Eye (tissue), 1 donor: ENCODE results near the gene FHIT.
A peak's percentile ranks its signal among the peaks of the same experiment; 100 is the strongest.
"Not testable (repeated sequence)": the region's sequence is repeated elsewhere in the genome, so short reads cannot be mapped to it uniquely, and the experiment has no call there.

Source experiments
- DNase-seq: peaks from one replicate; pipeline ENCODE4 v3.0.0-alpha.2; 2015

Gene FHIT

DNA sequence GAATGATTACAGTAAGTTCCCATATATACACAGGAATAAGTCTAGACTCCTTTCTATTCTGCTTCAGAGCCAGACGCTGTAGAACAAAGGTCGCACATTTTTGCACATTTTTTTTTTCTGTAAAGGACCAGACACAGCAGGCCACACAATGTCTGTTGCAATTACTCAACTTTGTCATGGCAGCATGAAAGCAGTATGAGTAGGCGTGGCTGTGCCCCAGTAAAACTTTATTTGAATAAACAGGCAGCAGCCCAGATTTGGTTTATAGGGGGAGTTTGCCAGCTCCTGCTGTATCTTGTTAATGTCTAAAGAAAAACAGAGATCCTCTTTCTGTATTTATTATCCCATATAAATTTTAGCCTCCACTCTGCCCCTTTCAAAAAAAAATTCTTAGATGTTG lies 708.3 kb downstream of the FHIT start:
- DNase-seq: peak; percentile 31

DNA sequence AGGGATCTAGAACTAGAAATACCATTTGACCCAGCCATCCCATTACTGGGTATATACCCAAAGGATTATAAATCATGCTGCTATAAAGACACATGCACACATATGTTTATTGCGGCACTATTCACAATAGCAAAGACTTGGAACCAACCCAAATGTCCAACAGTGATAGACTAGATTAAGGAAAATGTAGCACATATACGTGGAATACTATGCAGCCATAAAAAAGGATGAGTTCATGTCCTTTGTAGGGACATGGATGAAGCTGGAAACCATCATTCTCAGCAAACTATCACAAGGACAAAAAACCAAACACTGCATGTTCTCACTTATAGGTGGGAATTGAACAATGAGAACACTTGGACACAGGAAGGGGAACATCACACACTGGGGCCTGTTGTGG lies 711.9 kb downstream of the FHIT start:
- DNase-seq: not testable (repeated sequence)

DNA sequence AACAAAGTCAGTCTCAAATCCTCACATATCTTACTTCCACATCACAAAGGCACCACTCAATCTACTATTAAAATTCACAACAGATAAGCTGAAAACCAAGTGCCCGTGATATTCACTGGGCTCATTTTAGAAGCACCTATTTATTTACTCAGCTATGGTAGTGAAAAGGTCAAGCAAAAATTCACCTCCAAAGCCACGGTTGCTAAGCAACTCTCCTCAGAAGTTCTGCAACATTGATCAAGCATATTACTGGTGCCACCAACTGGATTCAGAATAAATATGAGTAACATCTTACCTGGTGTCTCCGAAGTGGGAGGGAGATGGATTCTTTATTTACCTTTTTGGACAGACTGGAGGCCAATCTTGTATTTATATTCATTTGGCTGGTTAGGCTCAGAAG lies 714.8 kb downstream of the FHIT start:
- no peak for DNase-seq

DNA sequence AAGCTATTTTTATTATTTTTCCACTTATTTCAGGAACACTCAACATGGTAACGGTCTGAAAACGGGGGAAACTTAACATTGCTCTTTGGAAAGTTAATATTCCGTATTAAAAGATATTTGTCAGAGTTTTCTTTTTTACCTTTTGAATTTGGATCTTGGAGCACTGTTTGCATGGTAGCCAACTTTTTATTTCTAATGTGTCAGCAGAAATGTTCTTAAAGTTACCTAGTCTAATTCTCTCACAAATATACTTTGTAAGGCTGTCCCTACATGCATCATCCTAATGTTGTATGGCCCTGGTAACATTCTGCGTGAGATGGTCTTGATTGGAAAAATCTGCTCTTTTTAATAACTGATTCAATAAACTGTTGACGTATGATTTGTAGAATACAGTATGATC lies 719.5 kb downstream of the FHIT start:
- no peak for DNase-seq

DNA sequence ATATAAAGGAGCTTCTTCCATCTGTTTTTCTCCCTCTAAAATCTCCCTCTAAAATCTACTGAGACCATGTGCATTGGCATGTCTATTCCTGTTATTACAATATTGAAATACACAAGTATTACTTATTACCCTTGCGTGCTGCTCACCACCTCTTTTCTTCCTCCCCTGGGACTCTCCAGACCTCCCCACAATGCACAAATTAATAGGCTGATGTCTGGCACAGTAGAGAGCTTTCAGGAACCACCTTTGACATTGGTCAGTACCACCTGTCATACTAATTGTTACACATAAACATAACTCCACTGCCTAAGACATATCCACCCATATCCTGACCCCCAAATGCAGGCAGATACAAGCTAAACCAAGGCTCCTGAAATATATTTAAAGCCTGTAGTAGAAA lies 722.6 kb downstream of the FHIT start:
- DNase-seq: no peak

DNA sequence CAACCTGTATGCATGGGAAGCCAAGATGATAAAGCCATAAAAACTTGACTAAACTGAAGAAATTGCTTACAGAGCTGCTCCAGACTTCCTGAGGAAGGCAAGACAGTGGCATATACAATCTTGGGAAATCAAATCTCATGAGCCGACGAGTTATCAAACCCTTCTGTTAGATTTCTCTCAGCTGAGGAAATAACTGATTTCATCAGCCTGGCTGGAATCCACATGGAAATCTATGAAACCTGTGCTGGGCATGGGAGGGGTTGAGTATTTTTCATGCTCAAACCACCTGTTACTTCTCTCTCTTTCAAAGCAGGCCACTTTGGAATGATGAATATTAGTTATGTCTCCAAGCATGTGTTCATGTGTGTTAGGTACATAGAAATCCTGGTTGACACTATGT lies 727.7 kb downstream of the FHIT start:
- no peak for DNase-seq

DNA sequence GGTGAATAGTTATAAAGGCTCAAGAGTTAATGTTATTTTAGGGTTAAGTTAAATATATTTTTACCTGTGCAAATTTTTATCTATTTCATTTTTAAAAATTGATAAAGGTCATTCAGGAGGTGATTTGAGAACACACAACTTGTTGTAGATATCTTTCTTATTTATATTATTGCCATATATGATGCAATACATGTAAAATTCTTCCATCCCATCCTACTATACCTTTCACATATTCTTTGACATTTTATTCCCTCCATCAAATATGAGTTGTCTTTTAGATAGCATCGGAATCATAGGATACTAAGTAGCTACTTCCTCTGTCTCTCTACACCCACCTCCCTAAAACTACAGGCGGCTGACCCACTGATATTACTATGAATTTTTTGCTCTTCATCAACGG lies 734.1 kb downstream of the FHIT start:
- DNase-seq: no peak

DNA sequence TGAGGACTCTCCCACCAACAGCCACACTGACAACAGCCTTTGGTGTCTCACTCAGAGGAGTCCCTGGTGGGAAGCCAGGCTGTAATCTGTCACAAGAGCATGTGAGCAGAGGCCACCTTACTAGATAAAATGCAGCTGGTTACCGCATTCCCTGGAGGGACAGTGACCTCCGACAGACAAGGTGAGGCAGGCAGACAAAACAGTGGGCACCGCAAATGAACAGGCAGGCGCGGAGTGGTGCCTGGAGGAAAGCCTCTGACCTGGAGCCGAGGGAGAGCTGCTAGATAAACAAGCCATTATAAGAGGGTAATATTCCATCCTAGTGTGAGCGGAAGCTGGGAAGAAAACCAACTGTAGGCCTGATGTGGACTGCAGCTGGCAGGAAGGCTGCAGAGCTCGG lies 736.4 kb downstream of the FHIT start:
- peak; percentile 53 for DNase-seq

DNA sequence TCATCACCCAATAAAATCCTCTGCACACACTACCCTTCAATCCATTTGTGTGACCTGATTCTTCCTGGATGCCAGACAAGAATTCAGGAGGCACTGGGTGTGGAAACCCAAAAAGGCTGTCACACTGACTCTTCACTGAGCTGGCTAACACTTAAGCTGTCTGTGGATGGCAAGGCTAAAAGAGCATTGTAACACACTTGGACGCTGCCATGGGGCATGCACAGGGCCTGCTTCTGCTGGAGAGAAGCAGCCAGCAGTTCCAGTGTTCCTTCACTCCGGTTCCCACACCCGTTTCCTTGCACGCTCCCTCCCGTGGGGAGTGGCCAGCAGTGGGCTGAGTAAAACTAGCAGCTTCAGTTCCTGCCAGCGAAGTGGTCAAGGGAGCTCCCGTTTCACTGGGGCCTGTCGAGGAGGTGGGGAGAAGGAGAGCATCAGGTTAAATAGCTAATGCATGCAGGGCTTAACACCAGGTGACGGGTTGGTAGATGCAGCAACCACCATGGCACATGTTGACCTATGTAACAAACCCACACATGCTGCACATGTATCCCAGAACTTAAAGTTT lies 737.1 kb downstream of the FHIT start:
- DNase-seq: no peak

DNA sequence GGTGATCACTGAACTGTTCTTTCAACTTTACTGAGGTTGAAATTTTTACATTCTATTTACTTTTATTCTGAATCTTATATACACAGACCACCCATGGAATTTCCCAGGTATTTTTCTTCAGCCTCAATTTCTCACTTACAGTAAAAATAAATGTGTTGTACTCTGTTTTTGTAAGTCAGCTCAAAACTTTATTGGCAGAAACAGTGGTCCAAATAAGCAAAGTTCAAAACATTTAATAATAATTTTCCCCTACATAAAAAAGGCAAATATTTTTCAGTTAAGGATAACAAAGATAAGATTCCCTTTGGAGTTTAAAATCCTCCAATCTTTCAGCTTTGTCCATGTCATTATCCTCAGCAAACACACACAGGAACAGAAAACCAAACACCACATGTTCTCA lies 738.0 kb downstream of the FHIT start:
- DNase-seq: no peak

DNA sequence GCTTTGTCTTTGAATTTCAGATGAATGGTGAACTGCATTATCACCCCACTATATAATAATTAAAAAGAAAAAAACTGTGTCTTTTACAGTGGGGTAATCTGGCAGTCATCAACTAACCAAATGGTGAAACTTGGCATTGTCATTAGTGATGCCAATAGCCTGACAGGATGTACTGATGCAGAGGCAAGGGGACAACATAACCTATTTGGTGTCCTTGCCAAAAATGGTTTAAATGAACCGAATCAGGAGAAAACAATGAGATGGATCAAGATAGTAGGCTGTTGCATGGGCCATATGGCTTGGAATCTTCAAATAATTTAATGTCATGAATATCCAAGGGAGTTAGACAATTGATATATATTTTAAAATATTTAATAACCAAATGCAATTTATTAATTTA lies 738.7 kb downstream of the FHIT start:
- DNase-seq: no peak

DNA sequence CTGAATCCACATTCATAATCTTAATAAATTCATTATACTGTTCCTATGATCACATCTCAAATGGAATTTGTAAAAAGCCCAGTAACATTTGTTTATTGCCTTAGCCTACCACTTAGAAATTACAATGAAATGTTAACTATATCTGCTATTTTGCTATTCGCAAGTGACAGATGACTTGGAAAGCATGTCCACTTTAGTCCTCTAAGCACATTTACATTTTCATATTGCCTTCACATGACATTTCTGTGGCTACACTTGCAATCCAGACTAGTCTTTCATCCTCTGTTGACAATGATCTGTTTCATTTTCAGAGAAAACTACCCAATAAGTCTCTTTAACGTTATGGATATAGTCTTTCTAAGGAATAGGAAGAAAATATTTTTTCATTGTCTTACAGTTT lies 741.8 kb downstream of the FHIT start:
- DNase-seq: no peak

DNA sequence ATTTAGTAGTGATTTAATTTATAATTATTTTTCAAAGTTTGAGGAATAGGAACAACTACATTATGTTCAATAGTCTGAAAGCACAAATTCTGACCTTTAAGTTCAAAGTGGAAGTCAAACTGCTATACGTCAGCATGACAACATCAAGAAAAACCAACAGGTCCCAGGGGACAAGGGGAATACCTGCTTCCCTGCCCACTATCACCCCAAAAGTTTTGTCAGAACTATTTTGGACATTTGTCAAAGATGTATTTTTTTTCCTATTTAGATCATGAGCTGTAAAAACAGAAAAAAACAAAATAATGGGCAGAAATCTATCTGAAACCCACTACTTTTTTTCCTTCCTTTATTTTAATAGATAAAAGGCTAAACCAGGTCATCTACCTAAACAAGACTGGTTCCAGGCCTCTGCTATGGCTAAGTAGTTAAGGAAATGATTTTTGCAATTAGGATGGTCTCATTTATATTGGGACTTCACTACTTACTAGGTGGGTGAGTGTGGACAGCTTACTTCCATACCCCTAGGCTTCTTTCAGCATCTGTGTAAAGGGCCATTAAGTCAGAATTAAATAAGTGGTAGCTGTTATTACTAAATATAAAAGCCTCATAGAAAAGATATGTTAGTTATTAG lies 746.3 kb downstream of the FHIT start:
- no peak for DNase-seq

DNA sequence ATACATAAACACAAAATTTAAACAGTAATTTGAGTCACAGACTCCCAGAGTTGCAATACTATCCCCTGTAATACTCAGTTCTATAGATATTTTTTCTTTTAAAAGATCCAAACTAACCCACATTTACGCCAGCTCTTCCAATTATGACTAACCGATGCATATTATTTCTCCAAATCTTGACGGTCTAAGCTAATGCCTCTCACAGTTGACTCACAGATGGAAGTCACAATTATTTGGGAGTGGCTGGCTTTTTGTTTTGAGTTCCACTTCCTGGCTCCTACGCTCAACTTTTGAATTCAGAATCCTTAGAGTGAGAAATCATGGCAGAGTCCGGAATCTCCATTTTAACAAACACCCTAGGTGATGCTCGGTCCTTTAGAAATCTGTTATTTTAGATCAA lies 749.9 kb downstream of the FHIT start:
- DNase-seq: no peak

DNA sequence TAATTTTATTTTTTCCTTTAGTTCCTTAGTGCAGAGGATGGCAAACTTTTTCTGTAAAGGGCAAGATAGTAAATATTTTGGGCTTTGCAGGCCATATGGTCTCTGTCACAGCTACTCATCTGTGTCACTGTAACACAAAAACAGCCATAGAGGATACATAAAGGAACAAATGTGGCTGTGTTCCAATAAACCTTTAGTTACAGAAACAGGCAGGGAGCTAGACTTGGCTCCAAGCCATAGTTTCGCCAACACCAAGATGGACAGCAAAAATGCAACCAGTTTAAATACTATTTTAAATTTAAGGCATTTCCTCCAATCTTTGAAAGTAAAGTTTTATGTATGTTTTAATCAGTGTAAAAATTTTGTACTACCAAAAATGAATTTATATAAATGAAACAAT lies 753.4 kb downstream of the FHIT start:
- DNase-seq: no peak

DNA sequence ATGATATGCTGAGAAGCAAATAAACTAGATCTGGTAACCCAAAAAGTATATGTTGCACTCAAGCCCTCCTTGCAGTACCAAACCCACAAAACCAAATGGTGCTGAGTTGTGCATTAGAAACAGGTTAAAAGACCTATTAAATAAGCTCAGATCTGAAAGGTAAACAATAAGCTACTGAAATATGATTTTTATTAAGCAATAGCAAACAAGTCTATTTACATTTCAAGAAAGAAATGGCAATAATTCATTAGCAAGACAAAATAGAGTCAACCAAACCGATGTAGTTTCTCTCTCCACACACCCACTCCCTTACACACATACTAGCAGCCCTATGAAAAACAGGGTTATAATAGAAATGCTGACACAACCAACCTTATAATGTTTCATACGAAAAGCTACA lies 760.3 kb downstream of the FHIT start:
- no peak for DNase-seq

DNA sequence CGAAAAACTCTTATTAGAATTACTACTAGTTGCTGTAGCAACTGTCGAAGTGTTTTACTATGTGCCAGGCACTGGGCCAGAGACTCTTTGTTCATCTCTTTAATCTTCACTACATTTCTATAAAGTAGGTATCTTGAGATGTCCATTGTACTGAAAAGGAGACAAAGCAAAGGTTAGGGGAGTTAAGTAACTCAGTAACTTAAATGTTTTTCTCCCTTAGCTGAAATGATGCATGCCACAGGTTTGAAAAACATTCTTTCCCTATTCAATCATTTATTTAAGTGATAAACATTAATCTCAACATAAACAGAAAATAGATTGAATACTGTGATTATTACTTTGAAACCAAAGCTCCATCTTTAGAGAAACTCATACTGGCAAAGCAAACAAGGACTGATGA lies 776.2 kb downstream of the FHIT start:
- DNase-seq: no peak

DNA sequence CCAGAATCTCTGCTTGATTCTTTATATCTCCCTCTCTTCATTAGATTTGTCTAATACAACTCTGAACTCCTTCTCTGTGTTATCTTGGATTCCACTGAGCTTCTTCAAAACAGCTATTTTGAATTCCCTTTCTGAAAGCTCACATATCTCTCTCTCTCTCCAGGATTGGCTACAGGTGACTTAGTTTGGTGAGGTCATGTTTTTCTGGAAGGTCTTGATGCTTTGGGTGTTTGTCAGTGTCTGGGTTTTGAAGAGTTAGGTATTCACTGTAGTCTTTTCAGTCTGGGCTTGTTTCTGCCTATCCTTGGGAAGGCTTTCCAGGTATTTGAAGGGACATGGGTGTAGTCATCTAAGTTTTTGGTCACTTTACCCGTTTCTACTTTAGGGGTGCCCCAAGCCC lies 781.8 kb downstream of the FHIT start:
- no peak for DNase-seq

DNA sequence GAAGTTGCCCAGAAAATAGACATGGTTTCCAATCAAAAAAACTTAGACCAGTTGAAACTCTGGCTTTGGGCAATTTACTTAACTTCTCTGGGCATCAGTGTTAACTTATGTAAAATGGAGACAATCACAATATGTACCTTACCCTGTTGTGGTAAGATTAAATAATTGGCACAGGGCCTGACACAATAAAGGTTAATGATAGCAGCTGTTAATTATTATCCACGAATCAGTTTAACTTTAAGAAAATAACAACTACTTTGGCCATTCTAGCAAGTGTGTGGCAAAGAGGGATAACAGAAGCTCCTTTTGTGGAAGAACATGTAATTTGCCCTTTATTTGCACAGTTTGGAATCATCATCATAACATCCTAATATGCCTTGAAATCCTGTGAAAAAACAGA lies 787.6 kb downstream of the FHIT start:
- no peak for DNase-seq

DNA sequence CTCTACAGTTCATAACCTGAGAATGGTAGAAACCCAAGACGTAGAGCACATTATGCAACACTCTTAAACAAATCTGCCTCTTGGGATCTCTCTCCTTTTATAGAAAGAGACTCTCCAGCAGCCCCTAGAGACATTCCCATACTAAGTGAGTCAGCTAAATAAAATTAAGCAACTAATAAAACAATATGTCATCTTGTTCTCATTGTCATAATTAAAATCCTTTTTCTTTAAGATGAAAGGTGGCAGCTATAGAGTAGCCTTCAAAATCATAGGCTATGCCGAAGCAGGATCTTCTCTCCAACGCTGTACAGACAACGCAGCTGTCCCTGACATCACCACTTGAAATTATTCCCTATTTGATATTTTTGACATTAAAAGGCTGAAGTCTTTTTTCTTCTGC lies 790.0 kb downstream of the FHIT start:
- DNase-seq: no peak

DNA sequence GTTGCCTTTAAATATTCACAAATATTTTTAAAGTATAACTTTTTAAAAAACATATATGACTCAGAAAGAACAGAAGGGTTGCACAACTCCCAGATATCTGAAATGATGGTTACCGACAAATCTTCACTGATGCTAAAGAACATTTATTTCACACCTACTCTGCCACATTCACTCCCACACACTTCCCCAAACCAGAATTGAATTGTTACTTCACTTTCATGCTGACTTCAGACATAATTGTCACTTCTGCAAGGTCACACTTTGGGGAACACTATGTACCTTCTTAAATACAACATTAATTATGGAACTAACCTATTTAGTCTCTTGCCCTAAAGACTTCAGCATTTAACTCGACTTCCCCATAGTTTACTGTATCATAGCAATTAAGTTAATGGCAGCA lies 795.1 kb downstream of the FHIT start:
- DNase-seq: no peak

DNA sequence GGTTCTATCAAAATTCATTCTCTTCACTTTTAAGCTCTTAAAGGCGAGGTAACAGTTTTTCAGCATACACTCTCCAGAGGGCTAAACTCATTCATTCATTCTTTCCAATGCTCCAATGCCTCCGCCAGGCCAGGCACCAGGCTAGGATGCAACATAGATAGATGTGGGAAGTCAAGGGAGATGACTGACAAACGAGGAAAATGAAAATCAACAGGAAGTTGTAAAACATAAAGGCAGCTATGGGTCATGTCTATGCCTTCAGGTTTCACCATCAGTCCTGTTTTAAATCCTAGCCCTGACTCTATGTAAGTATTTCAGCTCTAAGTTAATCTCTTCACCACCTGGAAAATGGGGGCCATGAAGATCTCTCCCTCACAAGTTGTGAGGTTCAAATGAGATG lies 797.9 kb downstream of the FHIT start:
- no peak for DNase-seq

DNA sequence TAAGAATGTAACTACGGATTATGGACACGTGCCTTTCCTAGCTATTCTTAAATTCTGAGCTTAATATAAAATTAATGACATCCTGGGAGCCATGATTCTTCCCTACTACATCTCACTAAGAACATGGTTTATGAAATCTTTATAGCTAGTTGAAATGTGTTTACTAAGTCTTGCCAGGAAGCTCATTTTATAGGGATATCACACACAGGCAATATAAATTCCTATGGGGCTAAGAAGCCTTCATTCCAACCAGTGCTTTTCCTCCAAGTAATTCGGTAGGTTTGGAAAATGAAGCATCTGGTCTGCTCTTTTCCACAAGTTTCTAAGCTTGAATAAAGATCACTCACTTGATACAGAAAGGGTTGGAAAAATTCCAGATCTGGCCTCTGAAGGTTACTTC lies 802.6 kb downstream of the FHIT start:
- no peak for DNase-seq

DNA sequence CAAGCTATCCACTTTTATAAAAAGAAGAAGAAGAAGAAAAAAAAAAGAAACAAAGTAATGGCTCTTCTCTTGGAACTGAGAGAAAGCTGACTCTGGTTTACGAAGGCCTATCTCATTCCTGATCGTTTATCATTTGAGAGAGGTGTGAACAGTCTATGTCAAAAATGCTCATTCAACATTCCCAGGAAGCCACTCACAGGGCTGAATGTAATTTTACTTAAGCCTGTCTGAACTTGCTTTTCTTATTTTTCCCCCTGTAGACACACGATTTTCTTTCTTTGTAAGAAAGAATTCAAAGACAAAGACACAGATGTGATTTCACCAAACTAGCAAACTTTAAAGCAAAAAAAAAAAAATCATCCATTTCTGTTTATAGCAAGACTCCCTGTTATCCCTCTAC lies 805.8 kb downstream of the FHIT start:
- no peak for DNase-seq

DNA sequence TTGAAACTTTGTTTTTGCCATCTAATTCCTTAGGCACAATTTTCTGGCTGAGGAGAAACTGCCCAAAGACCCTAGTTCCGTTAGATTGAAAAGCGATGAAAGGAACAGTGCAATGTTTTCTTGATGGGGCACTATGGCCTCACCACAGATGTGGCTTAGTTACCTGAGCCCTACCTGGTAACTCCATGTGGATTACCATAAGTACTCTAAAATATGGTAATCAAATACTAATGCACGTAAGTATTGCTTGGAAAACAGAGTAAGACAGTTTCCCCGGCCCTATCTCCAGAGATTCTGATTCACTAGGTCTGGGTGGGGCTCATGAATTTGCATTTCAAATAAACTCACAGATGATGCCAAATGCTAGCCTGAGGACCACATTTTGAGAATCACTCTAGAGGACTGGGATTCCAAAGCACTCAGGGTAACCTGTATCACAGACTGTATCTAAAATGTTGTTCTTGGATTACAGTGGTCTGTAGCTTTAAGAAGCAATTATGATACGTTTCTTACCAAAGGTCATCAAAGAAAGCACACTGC lies 806.3 kb downstream of the FHIT start:
- DNase-seq: no peak
